SW 1271 (cell line): Measurements from ENCODE around the gene SLC39A11.
A peak's percentile ranks its signal among the peaks of the same experiment; 100 is the strongest.
"Not testable (repeated sequence)": the region's sequence is repeated elsewhere in the genome, so short reads cannot be mapped to it uniquely, and the experiment has no call there.

ENCODE experiments used
- DNase-seq, 2 experiments: peaks; one replicate each; lab custom pipeline; 2025; lab: John Stamatoyannopoulos, UW

Gene SLC39A11

GRCh38 chr17:72832306-72832705, 260.2 kb downstream of the SLC39A11 start:
- DNase-seq, result no peak

GRCh38 chr17:72829883-72830282, 262.6 kb downstream of the SLC39A11 start:
- no peak for DNase-seq

GRCh38 chr17:72826602-72827001, 265.9 kb downstream of the SLC39A11 start:
- DNase-seq, result peak in 1 of 2 experiments; percentile 30

GRCh38 chr17:72826059-72826458, 266.4 kb downstream of the SLC39A11 start:
- DNase-seq, result not testable (repeated sequence)

- DNase-seq, result no peak
Measured at GRCh38 chr17:72825218-72825617, 267.3 kb downstream of the SLC39A11 start.

- not testable (repeated sequence) for DNase-seq
Measured at GRCh38 chr17:72824267-72824666, 268.2 kb downstream of the SLC39A11 start.

- no peak for DNase-seq
Measured at GRCh38 chr17:72822358-72823023, 270.0 kb downstream of the SLC39A11 start.

GRCh38 chr17:72816406-72816805, 276.1 kb downstream of the SLC39A11 start:
- no peak for DNase-seq

- no peak for DNase-seq
Measured at GRCh38 chr17:72813481-72813880, 279.0 kb downstream of the SLC39A11 start.

GRCh38 chr17:72812823-72813222, 279.7 kb downstream of the SLC39A11 start:
- DNase-seq, result no peak

- DNase-seq, result no peak
Measured at GRCh38 chr17:72811976-72812687, 280.4 kb downstream of the SLC39A11 start.

- no peak for DNase-seq
Measured at GRCh38 chr17:72810991-72811508, 281.4 kb downstream of the SLC39A11 start.

- no peak for DNase-seq
Measured at GRCh38 chr17:72806011-72806410, 286.5 kb downstream of the SLC39A11 start.

GRCh38 chr17:72804949-72805707, 287.4 kb downstream of the SLC39A11 start:
- DNase-seq, result no peak

- no peak for DNase-seq
Measured at GRCh38 chr17:72802726-72803125, 289.8 kb downstream of the SLC39A11 start.

GRCh38 chr17:72797142-72797541, 295.3 kb downstream of the SLC39A11 start:
- DNase-seq, result no peak

- no peak for DNase-seq
Measured at GRCh38 chr17:72795941-72796340, 296.5 kb downstream of the SLC39A11 start.

- DNase-seq, result no peak
Measured at GRCh38 chr17:72794152-72794551, 298.3 kb downstream of the SLC39A11 start.

- no peak for DNase-seq
Measured at GRCh38 chr17:72792771-72793170, 299.7 kb downstream of the SLC39A11 start.

GRCh38 chr17:72790190-72790589, 302.3 kb downstream of the SLC39A11 start:
- no peak for DNase-seq

- DNase-seq, result no peak
Measured at GRCh38 chr17:72789711-72790110, 302.8 kb downstream of the SLC39A11 start.

- peak in 1 of 2 experiments; percentile 1 for DNase-seq
Measured at GRCh38 chr17:72788950-72789585, 303.4 kb downstream of the SLC39A11 start.
